IMR-90 (cell line): ENCODE results near the gene NPNT. TPM values are rescaled to one million over a fixed set of nuclear protein-coding genes. Genes with fewer than 3 reads are reported as not detected.
A peak's percentile ranks its signal among the peaks of the same experiment; 100 is the strongest.

Experiments used
- ATAC-seq: fragments of 200-7000 bp; cut with Tn5 transposase; 2 replicates; pipeline ENCODE4 v1.9.1; 2020; ENCODE audit warnings: low read depth, mild to moderate bottlenecking, moderate library complexity
- BruUV-seq: library from RNA; stranded (reverse); fragments of 400-500 nt; replicated peaks from 2 replicates; lab custom pipeline; 2021; lab: Mats Ljungman, UMichigan
- CTCF ChIA-PET: fragments of 300-600 bp; formaldehyde crosslinking; extraction: SDS; loops from one replicate; lab custom pipeline; 2021; ENCODE audit warnings: antibody characterized with exemption; lab: Yijun Ruan, JAX
- POLR2A ChIA-PET: fragments of 300-600 bp; sonication (Branson Sonifier 250); formaldehyde crosslinking; loops from one replicate; lab custom pipeline; 2022; ENCODE audit warnings: antibody characterized with exemption; ENCODE audit not compliant: unreplicated experiment; lab: Charles Lee
- DNase-seq: peaks from one replicate; pipeline ENCODE4 v3.0.0; 2013
- H2AFZ ChIP-seq: replicated peaks from 2 replicates; pipeline ENCODE3; 2013; ENCODE audit warnings: low read length, mild to moderate bottlenecking; ENCODE audit not compliant: poor library complexity
- H2AK5ac ChIP-seq: 2 replicates; pipeline ENCODE4 v1.6.1; 2013; ENCODE audit warnings: low read depth, low read length, inconsistent platforms
- H2AK9ac ChIP-seq: replicated peaks from 2 replicates; pipeline ENCODE3; 2013; ENCODE audit warnings: mild to moderate bottlenecking, low read depth, low read length, moderate library complexity; ENCODE audit not compliant: poor library complexity
- H2BK120ac ChIP-seq: 2 replicates; pipeline ENCODE4 v1.6.1; 2013; ENCODE audit warnings: low read depth, low read length, inconsistent platforms
- H2BK15ac ChIP-seq: 3 replicates; pipeline ENCODE4 v1.6.1; 2013; ENCODE audit warnings: low read depth, low read length, inconsistent platforms
- H2BK20ac ChIP-seq: 2 replicates; pipeline ENCODE4 v1.6.1; 2013; ENCODE audit warnings: low read depth, mild to moderate bottlenecking, inconsistent platforms, low read length, moderate library complexity
- H2BK5ac ChIP-seq: 2 replicates; pipeline ENCODE4 v1.6.1; 2013; ENCODE audit warnings: mild to moderate bottlenecking, low read depth, low read length, inconsistent platforms; ENCODE audit not compliant: poor library complexity, severe bottlenecking
- H3K14ac ChIP-seq: replicated peaks from 2 replicates; pipeline ENCODE4 v1.6.1; 2013; ENCODE audit warnings: low read depth, low read length, inconsistent platforms
- H3K18ac ChIP-seq: 2 replicates; pipeline ENCODE4 v1.6.1; 2013; ENCODE audit warnings: low read depth, low read length, control low read depth
- H3K23ac ChIP-seq: 2 replicates; pipeline ENCODE4 v1.6.1; 2013; ENCODE audit warnings: low read depth, low read length, inconsistent platforms
- H3K27ac ChIP-seq: 2 replicates; pipeline ENCODE4 v1.5.1; 2013; ENCODE audit warnings: mild to moderate bottlenecking, control low read depth, low read length; ENCODE audit not compliant: insufficient read depth
- H3K27me3 ChIP-seq: 2 replicates; pipeline ENCODE4 v1.6.1; 2013; ENCODE audit warnings: low read length; ENCODE audit not compliant: control insufficient read depth, insufficient read depth
- H3K36me3 ChIP-seq: 2 replicates; pipeline ENCODE4 v1.6.1; 2013; ENCODE audit warnings: low read length, mixed read lengths; ENCODE audit not compliant: control insufficient read depth, insufficient read depth
- H3K4ac ChIP-seq: 2 replicates; pipeline ENCODE4 v1.6.1; 2013; ENCODE audit warnings: low read depth, low read length, inconsistent platforms
- H3K4me1 ChIP-seq: 2 replicates; pipeline ENCODE4 v1.6.1; 2013; ENCODE audit warnings: low read length, mixed read lengths; ENCODE audit not compliant: control insufficient read depth, insufficient read depth
- H3K4me2 ChIP-seq: 2 replicates; pipeline ENCODE4 v1.6.1; 2013; ENCODE audit warnings: low read depth, mild to moderate bottlenecking, control low read depth, low read length, moderate library complexity
- H3K4me3 ChIP-seq: 2 replicates; pipeline ENCODE4 v1.5.1; 2013; ENCODE audit warnings: low read depth, mild to moderate bottlenecking, control low read depth, low read length, moderate library complexity; ENCODE audit not compliant: insufficient read depth
- H3K56ac ChIP-seq: 2 replicates; pipeline ENCODE4 v1.6.1; 2013; ENCODE audit warnings: low read length, inconsistent platforms; ENCODE audit not compliant: insufficient read depth; ENCODE audit errors: extremely low read depth
- H3K79me1 ChIP-seq, 2 experiments: 2 replicates each; pipeline ENCODE4 v1.6.1; 2013; ENCODE audit warnings: low read length in 2 of 2, inconsistent platforms in 1 of 2, low read depth in 1 of 2
- H3K9ac ChIP-seq: 2 replicates; pipeline ENCODE4 v1.6.1; 2013; ENCODE audit warnings: low read depth, low read length, control low read depth
- H3K9me1 ChIP-seq: 2 replicates; pipeline ENCODE4 v1.6.1; 2013; ENCODE audit warnings: low read length, inconsistent platforms; ENCODE audit not compliant: insufficient read depth
- H3K9me3 ChIP-seq: 2 replicates; pipeline ENCODE4 v1.6.1; 2013; ENCODE audit warnings: low read length; ENCODE audit not compliant: control insufficient read depth, insufficient read depth
- H4K20me1 ChIP-seq: 2 replicates; pipeline ENCODE4 v1.6.1; 2013; ENCODE audit warnings: low read length, inconsistent platforms; ENCODE audit not compliant: insufficient read depth
- H4K5ac ChIP-seq: 2 replicates; pipeline ENCODE4 v1.6.1; 2013; ENCODE audit warnings: mild to moderate bottlenecking, low read depth, low read length, control low read depth
- H4K8ac ChIP-seq, 2 experiments: 2 replicates each; pipeline ENCODE4 v1.6.1; 2013; ENCODE audit warnings: low read depth in 2 of 2, low read length in 2 of 2, control low read depth in 1 of 2, inconsistent platforms in 1 of 2
- H4K91ac ChIP-seq: 2 replicates; pipeline ENCODE4 v1.6.1; 2013; ENCODE audit warnings: low read depth, low read length, inconsistent platforms; ENCODE audit not compliant: insufficient read depth
- BHLHE40 ChIP-seq: fragments of 150-350 bp; IDR thresholded peaks from 2 replicates; pipeline ENCODE4 v1.6.1; 2016; ENCODE audit warnings: mild to moderate bottlenecking, low read depth, low read length
- CEBPB ChIP-seq: IDR thresholded peaks from 2 replicates; pipeline ENCODE4 v1.6.1; 2012; ENCODE audit warnings: low read depth, low read length, improper control_type of control experiment
- FOS ChIP-seq: fragments of 150-350 bp; IDR thresholded peaks from 2 replicates; pipeline ENCODE4 v1.6.1; 2016; ENCODE audit warnings: low read depth, low read length
- MAZ ChIP-seq: IDR thresholded peaks from 2 replicates; pipeline ENCODE4 v1.6.1; 2012; ENCODE audit warnings: low read depth, mild to moderate bottlenecking, low read length, improper control_type of control experiment, moderate library complexity, borderline replicate concordance
- WGBS, 2 experiments: methylation state at CpG; one replicate each; pipeline versions ENCODE4 v1.1.5 to v1.1.7; 2013; ENCODE audit warnings: missing lambda C conversion rate in 2 of 2; ENCODE audit not compliant: insufficient read length in 1 of 2; ENCODE audit errors: extremely low coverage in 2 of 2; 5-methylcytosine and 5-hydroxymethylcytosine counted together
- dilution Hi-C: fragments of 300-500 bp; cut with HindIII; formaldehyde crosslinking; loops from one replicate; pipeline ENCODE4 v1.14.3; 2018; ENCODE audit warnings: low sequenced_read_pairs; ENCODE audit not compliant: unreplicated experiment
- in situ Hi-C: fragments of 300-500 bp; cut with MboI; formaldehyde crosslinking; loops from 3 replicates; pipeline ENCODE4 v1.14.3; 2019; ENCODE audit warnings: low sequenced_read_pairs, inconsistent platforms, mixed read lengths
- intact Hi-C: fragments of 100-400 bp; cut with micrococcal nuclease; formaldehyde crosslinking; loops from 2 replicates; pipeline ENCODE4 v1.10.0; 2022
- polyA plus RNA-seq, 3 experiments: library from polyadenylated mRNA; depleted of rRNA; stranded (reverse); fragments of >200 nt; gene quantifications; 2 replicates each; pipeline ENCODE4 v1.2.3, GENCODE V29; 2012; ENCODE audit warnings: low replicate concordance in 1 of 3
- total RNA-seq: library from RNA; depleted of rRNA; stranded (reverse); fragments of >200 nt; gene quantifications from 2 replicates; pipeline ENCODE4 v1.2.3, GENCODE V29; 2012

Gene NPNT
- total and polyA plus RNA-seq, 2 of the 4 experiments (the other 2 are of a cell fraction): not detected

- H3K23ac ChIP-seq: no peak overlapping the region
- TF ChIP-seq CEBPB: peak; percentile 95
- no peak for TF ChIP-seq FOS
- TF ChIP-seq BHLHE40: no peak
- no peak for TF ChIP-seq MAZ
- no peak overlapping the region for H2AK5ac ChIP-seq
- H3K4ac ChIP-seq: no peak overlapping the region
- intact Hi-C loops (no loop called here), in situ Hi-C loops (no loop called here), dilution Hi-C loops (no loop called here)
- H3K9me1 ChIP-seq: no peaks in the 10 kb centered on the region
- WGBS, 2 experiments: no CpG with 5 or more reads among the region's 3 CpGs
- H2BK20ac ChIP-seq: no peak overlapping the region
- no peak overlapping the region for H2AK9ac ChIP-seq
- H4K5ac ChIP-seq: no peak overlapping the region
- no peaks in the 10 kb centered on the region for H3K4me1 ChIP-seq
- H3K9ac ChIP-seq: no peak overlapping the region
- H4K8ac ChIP-seq: no peak overlapping the region
- ATAC-seq: no peak
- H3K4me3 ChIP-seq: no peak overlapping the region
- H3K56ac ChIP-seq: no peak overlapping the region
- H3K79me1 ChIP-seq: no peaks in the 10 kb centered on the region
- no peaks in the 10 kb centered on the region for H3K36me3 ChIP-seq
- ChIA-PET CTCF (interaction anchor here (0.6 kb wide), 1 partner anchor 23 kb away, joined by 5 read pairs; no protein-coding TSS in a partner anchor), POLR2A (no interaction called here)
- H3K4me2 ChIP-seq: no peak overlapping the region
- H3K27ac ChIP-seq: no peak overlapping the region
- H3K18ac ChIP-seq: no peak overlapping the region
- H4K20me1 ChIP-seq: no peaks in the 10 kb centered on the region
- H2BK15ac ChIP-seq: no peak overlapping the region
- no peak overlapping the region for H4K91ac ChIP-seq
- H2AFZ ChIP-seq: no peak overlapping the region
- H2BK120ac ChIP-seq: no peak overlapping the region
- no peak overlapping the region for H2BK5ac ChIP-seq
- H3K9me3 ChIP-seq: no peaks in the 10 kb centered on the region
- BruUV-seq: no TSS peak
- H3K14ac ChIP-seq: no peak overlapping the region
- H3K27me3 ChIP-seq: 0 out of 2 replicates have a peak, but pooled peaks cover 4% of the 10 kb centered on the region
- peak; percentile 8 for DNase-seq
Observed at GRCh38 chr4:105951198-105951597, 55.9 kb downstream of the NPNT start.
